Stimulated activated CD4-positive, alpha-beta T cell treated with anti-CD3 and anti-CD28 coated beads, Interleukin-12 subunit alpha, Interleukin-12 subunit beta, amount 100 ng/mL, for 4 hours (primary cell): ENCODE data around the gene ABL1.

ENCODE experiments used
- DNase-seq: peaks from one replicate; pipeline ENCODE4 v3.0.0-alpha.2; 2020

The ABL1 gene

DNA sequence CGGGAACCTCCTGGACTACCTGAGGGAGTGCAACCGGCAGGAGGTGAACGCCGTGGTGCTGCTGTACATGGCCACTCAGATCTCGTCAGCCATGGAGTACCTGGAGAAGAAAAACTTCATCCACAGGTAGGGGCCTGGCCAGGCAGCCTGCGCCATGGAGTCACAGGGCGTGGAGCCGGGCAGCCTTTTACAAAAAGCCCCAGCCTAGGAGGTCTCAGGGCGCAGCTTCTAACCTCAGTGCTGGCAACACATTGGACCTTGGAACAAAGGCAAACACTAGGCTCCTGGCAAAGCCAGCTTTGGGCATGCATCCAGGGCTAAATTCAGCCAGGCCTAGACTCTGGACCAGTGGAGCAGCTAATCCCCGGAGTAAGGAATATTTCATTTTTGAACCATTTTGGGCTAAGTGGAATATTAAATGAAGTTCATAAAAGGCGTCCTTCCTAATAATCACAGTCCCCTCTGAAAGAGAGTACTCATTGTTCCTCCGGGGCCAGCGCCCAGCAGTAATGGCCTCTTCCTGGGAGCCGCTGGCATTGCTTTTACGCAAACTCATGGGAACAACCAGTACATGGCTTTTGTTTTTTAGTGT is 38.0 kb downstream of the ABL1 start:
- DNase-seq: no peak

GRCh38 chr9:130873966-130874365 is 38.9 kb downstream of the ABL1 start:
- no peak for DNase-seq

GRCh38 chr9:130874783-130875182 is 39.7 kb downstream of the ABL1 start:
- DNase-seq: no peak

GRCh38 chr9:130877300-130877699 is 42.2 kb downstream of the ABL1 start:
- no peak for DNase-seq

- no peak for DNase-seq
Measured at GRCh38 chr9:130878295-130878694, 43.2 kb downstream of the ABL1 start.

- DNase-seq: no peak
Measured at GRCh38 chr9:130879863-130880411, 44.9 kb downstream of the ABL1 start.

DNA sequence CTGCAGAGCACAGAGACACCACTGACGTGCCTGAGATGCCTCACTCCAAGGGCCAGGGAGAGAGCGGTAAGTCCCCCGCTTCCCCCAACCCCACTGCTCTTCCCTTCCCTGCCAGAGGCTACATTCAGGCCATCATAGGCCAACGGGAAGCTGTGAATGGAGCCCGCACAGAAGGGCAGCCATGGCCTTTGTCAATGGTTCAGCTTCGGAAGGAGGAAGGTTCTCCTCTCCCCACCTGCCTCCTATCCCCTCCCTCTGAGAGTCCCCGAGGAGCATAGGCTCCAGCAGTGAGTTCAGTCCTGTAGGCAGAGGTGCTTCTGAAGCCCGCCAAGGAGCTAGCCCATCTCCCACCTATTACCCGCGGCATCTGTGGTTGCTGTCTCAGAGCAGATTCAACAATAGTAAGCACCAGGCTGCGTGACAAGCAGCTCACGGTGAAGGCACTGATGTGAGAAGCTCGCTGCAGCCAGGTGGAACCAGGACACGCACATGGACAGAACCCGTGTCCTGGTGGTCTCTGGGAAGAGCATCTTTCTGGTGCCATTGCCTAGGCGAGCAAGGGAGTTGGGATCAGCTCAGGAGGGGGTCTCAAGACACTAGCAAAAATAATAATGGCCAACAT is 45.7 kb downstream of the ABL1 start:
- DNase-seq: no peak

DNA sequence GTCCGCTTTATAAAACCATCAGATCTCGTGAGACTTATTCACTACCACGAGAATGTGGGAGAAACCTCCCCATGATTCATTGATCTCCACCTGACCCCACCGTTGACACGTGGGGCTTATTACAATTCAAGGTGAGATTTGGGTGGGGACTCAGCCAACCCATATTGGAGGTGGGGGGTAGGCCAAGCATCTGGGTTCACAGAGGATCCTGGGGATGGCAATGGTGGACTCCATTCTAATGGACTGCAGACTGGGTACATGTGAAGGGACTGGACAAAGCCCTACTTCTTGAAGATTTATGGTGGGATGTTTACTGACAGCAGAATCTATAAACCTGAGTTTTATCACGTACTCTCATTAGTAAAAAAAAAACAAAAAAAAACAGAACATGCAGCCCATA is 46.5 kb downstream of the ABL1 start:
- DNase-seq: no peak

DNA sequence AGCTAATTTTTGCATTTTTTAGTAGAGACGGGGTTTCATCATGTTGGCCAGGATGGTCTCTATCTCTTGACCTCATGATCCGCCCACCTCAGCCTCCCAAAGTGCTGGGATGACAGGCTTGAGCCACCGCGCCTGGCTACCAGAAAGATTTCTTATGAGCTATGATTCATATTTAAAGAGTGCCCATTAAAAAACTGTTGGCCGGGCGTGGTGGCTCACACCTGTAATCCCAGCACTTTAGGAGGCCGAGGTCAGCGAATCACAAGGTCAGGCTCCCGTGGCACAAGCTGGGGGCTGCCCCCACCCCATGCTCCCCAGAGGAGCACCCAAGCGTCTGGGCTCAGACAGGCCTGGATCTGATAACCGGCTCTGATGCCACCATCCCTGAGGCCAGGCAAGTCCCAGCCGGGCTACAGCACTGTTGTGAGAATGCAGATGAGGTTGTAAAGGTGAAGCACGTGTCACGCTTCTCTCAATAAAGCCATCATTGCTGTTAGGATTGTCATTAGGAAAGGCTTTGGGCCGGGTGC is 47.7 kb downstream of the ABL1 start:
- no peak for DNase-seq

- DNase-seq: no peak
Measured at GRCh38 chr9:130883479-130883878, 48.4 kb downstream of the ABL1 start.

- DNase-seq: no peak
Measured at GRCh38 chr9:130884111-130884531, 49.1 kb downstream of the ABL1 start.

DNA sequence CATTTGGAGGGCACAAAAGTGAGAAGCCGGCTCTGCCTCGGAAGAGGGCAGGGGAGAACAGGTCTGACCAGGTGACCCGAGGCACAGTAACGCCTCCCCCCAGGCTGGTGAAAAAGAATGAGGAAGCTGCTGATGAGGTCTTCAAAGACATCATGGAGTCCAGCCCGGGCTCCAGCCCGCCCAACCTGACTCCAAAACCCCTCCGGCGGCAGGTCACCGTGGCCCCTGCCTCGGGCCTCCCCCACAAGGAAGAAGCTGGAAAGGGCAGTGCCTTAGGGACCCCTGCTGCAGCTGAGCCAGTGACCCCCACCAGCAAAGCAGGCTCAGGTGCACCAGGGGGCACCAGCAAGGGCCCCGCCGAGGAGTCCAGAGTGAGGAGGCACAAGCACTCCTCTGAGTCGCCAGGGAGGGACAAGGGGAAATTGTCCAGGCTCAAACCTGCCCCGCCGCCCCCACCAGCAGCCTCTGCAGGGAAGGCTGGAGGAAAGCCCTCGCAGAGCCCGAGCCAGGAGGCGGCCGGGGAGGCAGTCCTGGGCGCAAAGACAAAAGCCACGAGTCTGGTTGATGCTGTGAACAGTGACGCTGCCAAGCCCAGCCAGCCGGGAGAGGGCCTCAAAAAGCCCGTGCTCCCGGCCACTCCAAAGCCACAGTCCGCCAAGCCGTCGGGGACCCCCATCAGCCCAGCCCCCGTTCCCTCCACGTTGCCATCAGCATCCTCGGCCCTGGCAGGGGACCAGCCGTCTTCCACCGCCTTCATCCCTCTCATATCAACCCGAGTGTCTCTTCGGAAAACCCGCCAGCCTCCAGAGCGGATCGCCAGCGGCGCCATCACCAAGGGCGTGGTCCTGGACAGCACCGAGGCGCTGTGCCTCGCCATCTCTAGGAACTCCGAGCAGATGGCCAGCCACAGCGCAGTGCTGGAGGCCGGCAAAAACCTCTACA is 49.8 kb downstream of the ABL1 start:
- no peak for DNase-seq

GRCh38 chr9:130885484-130886375 is 50.7 kb downstream of the ABL1 start:
- no peak for DNase-seq

DNA sequence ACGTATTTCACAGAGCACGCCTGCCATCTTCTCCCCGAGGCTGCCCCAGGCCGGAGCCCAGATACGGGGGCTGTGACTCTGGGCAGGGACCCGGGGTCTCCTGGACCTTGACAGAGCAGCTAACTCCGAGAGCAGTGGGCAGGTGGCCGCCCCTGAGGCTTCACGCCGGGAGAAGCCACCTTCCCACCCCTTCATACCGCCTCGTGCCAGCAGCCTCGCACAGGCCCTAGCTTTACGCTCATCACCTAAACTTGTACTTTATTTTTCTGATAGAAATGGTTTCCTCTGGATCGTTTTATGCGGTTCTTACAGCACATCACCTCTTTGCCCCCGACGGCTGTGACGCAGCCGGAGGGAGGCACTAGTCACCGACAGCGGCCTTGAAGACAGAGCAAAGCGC is 51.9 kb downstream of the ABL1 start:
- DNase-seq: no peak

DNA sequence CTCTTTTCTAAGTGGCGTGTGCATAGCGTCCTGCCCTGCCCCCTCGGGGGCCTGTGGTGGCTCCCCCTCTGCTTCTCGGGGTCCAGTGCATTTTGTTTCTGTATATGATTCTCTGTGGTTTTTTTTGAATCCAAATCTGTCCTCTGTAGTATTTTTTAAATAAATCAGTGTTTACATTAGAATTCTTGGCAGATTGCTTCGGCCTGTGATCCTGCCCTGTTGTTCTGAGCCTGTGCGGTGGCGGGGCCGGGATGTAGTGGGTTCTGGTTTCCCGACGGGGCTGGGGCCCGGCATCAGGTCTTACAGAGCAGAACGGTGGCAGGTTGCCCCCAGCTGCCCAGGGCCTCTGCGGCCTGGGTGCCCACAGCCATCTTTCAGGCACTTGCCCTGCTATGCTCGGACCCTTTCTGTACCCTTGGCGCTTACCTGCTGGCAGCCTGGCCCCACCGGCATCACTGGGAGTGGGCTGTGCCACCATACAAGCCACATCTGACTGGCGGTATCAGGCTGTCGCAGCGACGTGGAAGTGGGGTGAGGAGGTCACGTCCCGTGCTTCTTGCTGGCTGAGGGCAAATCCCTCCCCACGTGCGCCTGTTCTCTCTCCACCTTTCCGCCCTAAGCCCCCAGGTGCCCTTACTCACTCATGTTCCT is 52.6 kb downstream of the ABL1 start:
- DNase-seq: no peak

DNA sequence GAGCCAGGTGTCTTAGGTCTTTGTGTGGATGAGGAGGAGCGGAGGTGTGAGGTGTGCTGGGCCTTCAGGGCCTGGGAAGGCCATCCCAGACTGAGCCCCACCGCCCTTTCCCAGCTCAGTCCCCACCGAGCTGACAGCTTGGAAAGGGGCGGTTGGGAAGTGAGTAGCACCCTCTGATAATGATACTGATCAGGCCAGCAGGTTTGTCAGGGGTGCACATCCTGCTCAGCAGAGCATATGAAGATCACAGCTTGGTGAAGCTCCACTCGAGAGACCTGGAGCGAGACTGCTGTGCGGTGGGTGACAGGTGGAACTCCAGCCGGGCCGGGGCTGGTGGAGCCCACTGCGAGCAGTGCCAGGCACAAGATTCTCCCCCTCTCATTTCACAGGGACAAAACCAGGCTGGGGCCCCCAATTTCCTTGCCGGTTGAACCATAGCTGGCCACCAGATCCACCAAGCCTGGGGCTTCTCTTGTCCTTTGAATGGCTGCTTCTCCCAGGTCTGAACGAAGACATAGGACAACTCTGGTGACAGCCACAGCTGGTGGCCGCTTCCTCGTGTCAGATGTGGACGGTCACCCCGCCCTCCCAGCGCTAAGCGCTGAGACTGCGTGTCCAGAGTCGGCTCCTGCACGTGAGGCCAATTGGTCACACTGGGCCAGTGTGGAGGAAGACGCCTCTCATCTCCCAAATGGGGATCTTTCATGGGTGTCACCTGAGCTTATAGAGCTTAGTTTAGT is 53.3 kb downstream of the ABL1 start:
- DNase-seq: no peak

GRCh38 chr9:130890124-130890523 is 55.1 kb downstream of the ABL1 start:
- DNase-seq: no peak

GRCh38 chr9:130890870-130891687 is 56.0 kb downstream of the ABL1 start:
- no peak for DNase-seq

- DNase-seq: no peak
Measured at GRCh38 chr9:130891688-130892476, 56.8 kb downstream of the ABL1 start.
